ENCODE measurements around the gene GARIN5A. TPM values are rescaled to one million over a fixed set of nuclear protein-coding genes. Genes with fewer than 3 reads are reported as not detected.

The GARIN5A gene
- total RNA-seq, 4 donors from 2014 or later: 1.1 TPM; not detected in 3

DNA sequence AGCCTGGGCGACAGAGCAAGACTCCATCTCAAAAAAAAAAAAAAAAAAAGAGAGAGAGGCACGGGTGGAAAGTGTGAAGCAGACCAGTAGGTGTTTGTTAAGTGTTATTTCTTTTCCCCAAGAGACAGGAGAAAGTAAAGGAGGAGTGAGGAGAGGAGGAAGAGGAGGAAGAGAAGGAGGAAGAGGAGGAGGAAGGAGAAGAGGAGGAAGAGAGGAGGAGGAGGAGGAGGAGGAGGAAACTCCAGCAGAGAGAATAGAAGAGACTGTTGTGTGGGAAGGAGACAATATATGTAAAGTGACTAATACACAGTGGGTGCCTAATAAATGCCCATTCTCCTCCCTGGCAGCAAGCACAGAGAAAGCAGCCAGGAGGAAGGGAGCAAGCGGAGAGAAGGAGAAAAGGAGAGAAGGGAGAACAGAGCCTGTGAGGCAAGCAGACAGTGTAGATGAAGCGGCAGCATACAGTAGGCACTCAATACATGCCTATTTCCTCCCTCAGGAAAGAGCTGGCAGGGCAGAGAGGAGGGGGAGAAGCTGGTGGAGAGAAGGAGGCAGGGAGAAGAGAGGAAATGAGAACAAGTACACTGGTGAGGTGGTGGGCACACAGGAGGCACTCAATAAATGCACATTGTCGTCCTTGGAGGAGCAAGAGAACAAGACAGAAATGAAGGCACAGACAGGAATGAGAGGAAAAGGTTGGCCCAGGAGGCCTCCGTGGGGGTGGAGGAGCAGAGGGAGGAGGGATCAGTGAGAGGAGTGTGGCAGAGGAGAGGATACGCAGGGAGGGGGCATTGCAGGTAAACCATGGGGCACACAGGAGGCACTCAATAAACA, 17.8 kb upstream of the GARIN5A start:
- no peak for DNase-seq (ENCODE audit: low spot score)
- no peak for TF ChIP-seq CTCF (IDR thresholded peaks at IDR 0.05)
- ATAC-seq (ENCODE audit: low FRiP score): no peak

- no peak for DNase-seq (ENCODE audit: low spot score)
- no peak for ATAC-seq (ENCODE audit: low FRiP score)
- TF ChIP-seq CTCF (IDR thresholded peaks at IDR 0.05): no peak
Measured at GRCh38 chr19:50493171-50493570, 16.5 kb upstream of the GARIN5A start.

- no peak for TF ChIP-seq CTCF (IDR thresholded peaks at IDR 0.05)
- ATAC-seq (ENCODE audit: low FRiP score) (no peak), DNase-seq (ENCODE audit: low spot score) (no peak)
Measured at GRCh38 chr19:50492303-50493052, 15.8 kb upstream of the GARIN5A start.

DNA sequence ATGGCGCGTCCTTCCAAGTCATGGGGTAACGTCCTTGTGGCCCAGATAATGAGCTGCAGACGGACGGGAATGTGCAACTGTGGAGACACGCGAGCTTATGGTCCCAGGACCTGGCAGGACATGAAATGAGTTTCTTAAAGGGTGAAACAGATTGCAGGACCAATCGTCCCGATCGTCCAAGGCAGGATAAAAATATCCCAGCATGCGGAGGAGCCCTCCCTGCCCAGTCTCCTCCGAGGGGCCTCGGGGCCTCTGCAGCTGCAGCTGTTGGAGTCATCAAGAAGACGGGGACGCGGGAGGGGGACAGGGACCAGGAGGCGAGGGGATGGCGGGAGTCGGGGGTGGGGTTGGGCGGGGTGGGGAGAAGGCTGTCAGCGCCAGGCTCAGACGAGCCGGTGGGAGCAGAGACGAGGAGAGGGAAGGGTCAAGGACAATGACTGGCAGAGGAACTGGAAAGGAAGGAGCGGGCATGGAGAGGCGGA, 14.4 kb upstream of the GARIN5A start:
- TF ChIP-seq CTCF (IDR thresholded peaks at IDR 0.05): no peak

GRCh38 chr19:50490411-50490811, 13.8 kb upstream of the GARIN5A start:
- ATAC-seq (ENCODE audit: low FRiP score) (no peak), DNase-seq (ENCODE audit: low spot score) (no peak)
- TF ChIP-seq CTCF (IDR thresholded peaks at IDR 0.05): no peak

More for the DNA sequence above, 14.4 kb upstream of the GARIN5A start:
- no peak for ATAC-seq (ENCODE audit: low FRiP score)
- no peak for DNase-seq (ENCODE audit: low spot score)

GRCh38 chr19:50489461-50490011, 12.9 kb upstream of the GARIN5A start:
- TF ChIP-seq CTCF (IDR thresholded peaks at IDR 0.05): no peak
- ATAC-seq (ENCODE audit: low FRiP score) (no peak), DNase-seq (ENCODE audit: low spot score) (no peak)
